ENCODE results near the gene MIER2.
"Not testable (repeated sequence)": the region's sequence is repeated elsewhere in the genome, so short reads cannot be mapped to it uniquely, and the experiment has no call there.

MIER2 gene
- total RNA-seq: 13.8 to 16.4 reads per million in 2 donors

DNA sequence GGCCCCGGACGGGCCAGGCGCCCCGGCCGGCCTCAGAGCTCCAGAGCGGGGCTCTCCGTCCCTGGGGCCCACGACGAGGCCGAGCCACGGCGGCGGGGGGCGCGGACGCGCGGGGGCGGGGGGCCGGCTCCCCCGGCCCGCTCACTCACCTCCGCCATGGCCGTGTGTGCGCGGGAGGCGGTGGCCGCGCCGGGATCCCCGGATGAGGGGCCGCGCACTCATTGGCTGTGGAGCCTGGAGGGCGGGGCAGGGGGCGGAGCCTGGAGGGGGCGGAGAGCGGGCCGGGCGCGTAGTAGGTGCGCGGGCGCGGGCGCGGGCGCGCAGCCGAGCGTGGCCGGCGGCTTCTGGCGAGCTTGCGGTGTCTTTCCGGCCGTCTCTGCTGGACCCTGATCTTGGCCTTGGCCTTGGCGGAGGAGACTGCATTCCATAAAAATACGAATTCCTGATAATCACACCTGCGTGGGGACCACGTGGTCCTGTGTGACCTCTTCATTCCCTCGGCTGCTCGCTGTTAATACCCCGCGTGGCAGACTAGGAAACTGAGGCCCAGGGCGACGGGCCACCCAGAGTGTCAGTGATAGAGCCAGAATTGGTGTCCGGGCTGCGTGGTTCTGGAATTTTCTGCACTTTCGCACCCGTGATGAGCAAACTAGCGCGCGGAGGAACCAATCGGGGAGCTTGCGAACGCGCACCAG is at the start of gene MIER2:
MIER2 (minus strand) TSS at position 172 of the 695 bp plus-strand sequence; CDS start at position 158, 14 bp downstream.
- peak; percentile 88 for DNase-seq

GRCh38 chr19:393560-393959 is 49.0 kb upstream of the MIER2 start:
- DNase-seq: not testable (repeated sequence)

GRCh38 chr19:392375-392970 is 47.9 kb upstream of the MIER2 start:
- no peak for DNase-seq

GRCh38 chr19:391726-392374 is 47.3 kb upstream of the MIER2 start:
- DNase-seq: no peak

- no peak for DNase-seq
Observed at GRCh38 chr19:391207-391557, 46.6 kb upstream of the MIER2 start.

GRCh38 chr19:390386-391206 is 46.0 kb upstream of the MIER2 start:
- DNase-seq: no peak

DNA sequence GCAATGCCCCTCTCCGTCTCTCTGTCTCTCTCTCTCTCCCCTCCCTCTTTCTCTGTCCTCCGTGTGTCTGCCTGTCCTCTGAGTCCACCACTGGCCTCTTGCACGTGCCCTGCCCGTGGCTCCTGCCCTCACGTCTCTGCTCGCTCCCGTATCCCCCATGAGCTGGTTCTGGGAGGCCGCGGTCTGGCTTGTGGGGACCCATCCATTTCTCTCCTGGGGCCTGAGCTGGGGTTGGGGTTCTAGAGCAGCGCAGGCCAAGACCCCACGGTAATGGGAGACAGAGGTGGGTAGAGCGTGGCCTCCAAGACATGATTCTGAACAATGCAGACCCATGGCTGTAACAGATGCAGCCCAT is 45.3 kb upstream of the MIER2 start:
- DNase-seq: no peak

DNA sequence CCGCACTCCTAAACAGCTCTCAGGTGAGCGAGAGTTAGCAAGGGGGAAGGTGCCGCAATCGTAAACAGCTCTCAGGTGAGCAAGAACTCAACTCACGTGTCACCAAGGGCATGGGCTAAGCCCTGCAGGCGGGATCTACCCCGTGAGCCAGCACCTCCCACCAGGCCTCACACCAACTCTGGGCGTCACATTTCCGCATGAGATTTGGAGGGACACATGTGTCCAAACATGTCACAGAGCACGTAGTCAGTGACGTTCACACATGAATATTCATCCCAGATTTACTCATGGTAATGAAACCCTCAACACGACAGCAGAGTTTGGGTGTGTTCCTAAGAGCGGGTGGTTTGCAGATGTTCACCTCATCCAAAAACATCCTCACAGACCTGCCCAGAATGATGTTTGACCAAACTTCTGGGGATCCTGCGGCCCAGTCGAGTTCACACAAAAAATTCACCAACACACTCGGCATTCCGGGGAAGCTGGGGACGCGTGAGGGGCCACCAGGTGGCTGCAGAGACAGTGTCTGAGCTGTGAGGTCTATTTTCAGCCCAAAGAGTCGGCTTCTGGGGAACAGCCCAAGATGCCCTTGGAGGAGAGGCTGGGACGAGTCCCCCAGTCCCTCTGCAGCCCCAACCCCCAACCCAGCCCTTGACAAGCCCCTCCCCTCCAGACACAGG is 44.8 kb upstream of the MIER2 start:
- DNase-seq: no peak

- DNase-seq: no peak
Observed at GRCh38 chr19:388691-389090, 44.1 kb upstream of the MIER2 start.

DNA sequence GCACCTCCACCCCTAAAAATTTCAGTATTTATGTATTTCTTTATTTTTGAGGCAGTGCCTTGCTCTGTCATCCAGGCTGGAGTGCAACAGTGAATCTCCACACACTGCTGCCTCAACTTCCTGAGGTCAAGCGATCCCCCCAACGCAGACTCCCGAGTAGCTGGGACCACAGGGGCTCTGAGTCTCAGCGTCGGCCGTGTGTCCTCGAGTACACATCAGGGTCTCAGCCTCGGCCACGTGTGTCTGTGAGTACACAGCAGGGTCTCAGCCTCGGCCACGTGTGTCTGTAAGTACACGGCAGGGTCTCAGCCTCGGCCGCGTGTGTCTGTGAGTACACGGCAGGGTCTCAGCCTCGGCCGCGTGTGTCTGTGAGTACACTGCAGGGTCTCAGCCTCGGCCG is 43.2 kb upstream of the MIER2 start:
- DNase-seq: no peak

DNA sequence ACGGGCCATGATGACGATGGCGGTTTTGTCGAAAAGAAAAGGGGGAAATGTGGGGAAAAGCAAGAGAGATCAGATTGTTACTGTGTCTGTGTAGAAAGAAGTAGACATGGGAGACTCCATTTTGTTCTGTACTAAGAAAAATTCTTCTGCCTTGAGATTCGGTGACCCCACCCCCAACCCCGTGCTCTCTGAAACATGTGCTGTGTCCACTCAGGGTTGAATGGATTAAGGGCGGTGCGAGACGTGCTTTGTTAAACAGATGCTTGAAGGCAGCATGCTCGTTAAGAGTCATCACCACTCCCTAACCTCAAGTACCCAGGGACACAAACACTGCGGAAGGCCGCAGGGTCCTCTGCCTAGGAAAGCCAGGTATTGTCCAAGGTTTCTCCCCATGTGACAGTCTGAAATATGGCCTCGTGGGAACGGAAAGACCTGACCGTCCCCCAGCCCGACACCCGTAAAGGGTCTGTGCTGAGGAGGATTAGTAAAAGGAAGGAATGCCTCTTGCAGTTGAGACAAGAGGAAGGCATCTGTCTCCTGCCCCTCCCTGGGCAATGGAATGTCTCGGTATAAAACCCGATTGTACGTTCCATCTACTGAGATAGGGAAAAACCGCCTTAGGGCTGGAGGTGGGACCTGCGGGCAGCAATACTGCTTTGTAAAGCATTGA is 42.2 kb upstream of the MIER2 start:
- not testable (repeated sequence) for DNase-seq

DNA sequence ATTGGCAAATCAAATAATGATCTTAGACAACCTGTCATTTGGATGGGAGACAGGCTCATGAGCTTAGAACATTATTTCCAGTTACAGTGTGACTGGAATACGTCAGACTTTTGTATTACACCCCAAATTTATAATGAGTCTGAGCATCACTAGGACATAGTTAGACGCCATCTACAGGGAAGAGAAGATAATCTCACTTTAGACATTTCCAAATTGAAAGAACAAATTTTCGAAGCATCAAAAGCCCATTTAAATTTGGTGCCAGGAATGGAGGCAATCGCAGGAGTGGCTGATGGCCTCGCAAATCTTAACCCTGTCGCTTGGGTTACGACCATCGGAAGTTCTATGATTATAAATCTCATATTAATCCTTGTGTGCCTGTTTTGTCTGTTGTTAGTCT is 41.6 kb upstream of the MIER2 start:
- DNase-seq: not testable (repeated sequence)

GRCh38 chr19:384799-385169 is 40.2 kb upstream of the MIER2 start:
- no peak for DNase-seq

GRCh38 chr19:383922-384798 is 39.6 kb upstream of the MIER2 start:
- DNase-seq: no peak

DNA sequence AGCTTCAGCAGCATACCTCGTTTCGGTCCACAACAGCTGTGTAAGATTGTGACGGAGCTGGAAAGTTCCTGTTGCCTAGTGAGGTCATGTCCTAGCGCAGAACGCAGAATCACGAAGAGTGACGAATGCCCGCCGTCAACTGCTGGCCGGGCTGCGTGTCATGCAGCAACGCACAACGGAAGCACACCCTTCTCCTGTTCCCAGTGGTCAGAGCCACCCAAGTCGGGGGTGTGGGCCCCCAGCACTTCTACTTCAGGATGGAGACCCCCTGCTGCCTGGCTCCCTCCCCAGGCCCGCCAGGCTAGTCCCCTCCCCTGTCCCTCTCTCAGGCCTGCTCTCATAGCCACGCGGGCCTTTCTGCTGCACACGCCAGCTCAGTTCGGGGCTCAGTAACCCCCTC is 38.4 kb upstream of the MIER2 start:
- DNase-seq: no peak

DNA sequence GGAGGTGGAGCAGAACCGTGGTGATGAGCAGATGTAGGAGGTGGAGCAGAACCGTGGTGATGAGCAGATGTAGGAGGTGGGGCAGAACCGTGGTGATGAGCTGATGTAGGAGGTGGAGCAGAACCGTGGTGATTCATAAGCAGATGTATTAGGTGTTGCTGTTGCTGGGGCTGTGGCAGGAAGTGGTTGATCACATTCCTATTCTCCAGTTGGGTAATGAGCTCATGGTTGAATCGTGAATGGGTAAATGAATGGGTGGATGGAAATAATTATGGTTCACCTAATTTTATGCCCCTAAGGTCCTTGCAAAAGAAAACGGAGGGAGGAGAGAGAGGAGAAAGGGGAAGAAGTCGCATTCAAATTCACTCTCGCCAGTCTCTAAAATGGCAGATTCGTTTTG is 38.0 kb upstream of the MIER2 start:
- DNase-seq: not testable (repeated sequence)

GRCh38 chr19:381901-382300 is 37.3 kb upstream of the MIER2 start:
- not testable (repeated sequence) for DNase-seq

DNA sequence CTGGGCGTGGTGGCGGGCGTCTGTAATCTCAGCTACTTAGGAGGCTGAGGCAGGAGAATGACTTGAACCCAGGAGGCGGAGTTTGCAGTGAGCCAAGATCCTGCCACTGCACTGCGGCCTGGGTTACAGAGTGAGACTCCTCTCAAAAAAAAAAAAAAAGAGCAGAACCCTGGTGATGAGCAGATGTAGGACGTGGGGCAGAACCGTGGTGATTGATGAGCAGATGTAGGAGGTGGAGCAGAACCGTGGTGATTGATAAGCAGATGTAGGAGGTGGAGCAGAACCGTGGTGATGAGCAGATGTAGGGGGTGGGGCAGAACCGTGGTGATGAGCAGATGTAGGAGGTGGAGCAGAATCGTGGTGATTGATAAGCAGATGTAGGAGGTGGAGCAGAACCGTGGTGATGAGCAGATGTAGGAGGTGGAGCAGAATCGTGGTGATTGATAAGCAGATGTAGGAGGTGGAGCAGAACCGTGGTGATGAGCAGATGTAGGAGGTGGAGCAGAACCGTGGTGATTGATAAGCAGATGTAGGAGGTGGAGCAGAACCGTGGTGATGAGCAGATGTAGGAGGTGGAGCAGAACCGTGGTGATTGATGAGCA is 36.1 kb upstream of the MIER2 start:
- DNase-seq: not testable (repeated sequence)

- DNase-seq: no peak
Observed at GRCh38 chr19:379796-380195, 35.2 kb upstream of the MIER2 start.

DNA sequence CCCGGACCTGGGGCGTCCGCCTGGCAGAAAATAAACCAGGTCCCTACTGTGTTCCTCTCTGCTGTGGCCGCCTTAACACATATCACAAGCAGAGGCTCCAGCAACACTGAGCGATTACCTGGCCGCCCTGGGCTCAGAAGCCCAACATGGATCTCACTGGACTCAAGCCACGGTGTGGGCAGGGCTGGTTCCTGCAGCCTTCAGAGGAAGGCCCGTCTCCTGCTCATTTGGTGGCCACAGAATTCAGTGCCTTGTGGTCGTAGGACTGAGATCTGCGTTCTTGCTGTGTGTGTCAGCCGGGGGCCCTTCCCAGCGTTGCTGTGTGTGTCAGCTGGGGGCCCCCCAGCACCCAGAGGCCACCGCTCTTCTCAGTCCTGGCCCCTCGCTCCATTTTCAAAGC is 34.1 kb upstream of the MIER2 start:
- no peak for DNase-seq

Measured in T-helper 9 cell (primary cell).